ENCODE results near the gene PCDHGA4. TPM values are rescaled to one million over a fixed set of nuclear protein-coding genes. Genes with fewer than 3 reads are reported as not detected.
A peak's percentile ranks its signal among the peaks of the same experiment; 100 is the strongest.
"Not testable (repeated sequence)": the region's sequence is repeated elsewhere in the genome, so short reads cannot be mapped to it uniquely, and the experiment has no call there.

Gene PCDHGA4
- total and polyA plus RNA-seq, 11 donors = 2.5 to 13.7 (median 9.9) TPM

GRCh38 chr5:141373673-141374317 lies 19.0 kb downstream of the PCDHGA4 start, which contains the start of gene PCDHGA6:
Gene PCDHGA6 (plus strand): TSS chr5:141373891. CDS start chr5:141374084, 193 bp downstream.
- Histone ChIP-seq H3K27ac (no peak within 1 kb of the TSS), H3K9me3 (peaks cover 0 to 99% (median 64%) of the 10 kb centered on the region in 12 donors), H3K4me1 (peaks cover 0 to 31% (median 2%) of the 10 kb centered on the region in 12 donors), H3K27me3 (peaks cover 0 to 31% (median 0%) of the 10 kb centered on the region in 9 donors), H3K36me3 (peaks cover 0 to 36% (median 0%) of the 10 kb centered on the region in 9 donors), H3K4me3 (peak within 1 kb of the TSS in 10 of 12 donors; percentile 9 to 42 (median 31))
- intact Hi-C loops (cut with DNase I) = no loop called here
- ATAC-seq (no peak), DNase-seq (no peak)
- WGBS, 4 donors = 25 to 41% (median 30%) methylated on average over 25 to 27 of the region's 27 CpGs
- TF ChIP-seq, protein P1, sequence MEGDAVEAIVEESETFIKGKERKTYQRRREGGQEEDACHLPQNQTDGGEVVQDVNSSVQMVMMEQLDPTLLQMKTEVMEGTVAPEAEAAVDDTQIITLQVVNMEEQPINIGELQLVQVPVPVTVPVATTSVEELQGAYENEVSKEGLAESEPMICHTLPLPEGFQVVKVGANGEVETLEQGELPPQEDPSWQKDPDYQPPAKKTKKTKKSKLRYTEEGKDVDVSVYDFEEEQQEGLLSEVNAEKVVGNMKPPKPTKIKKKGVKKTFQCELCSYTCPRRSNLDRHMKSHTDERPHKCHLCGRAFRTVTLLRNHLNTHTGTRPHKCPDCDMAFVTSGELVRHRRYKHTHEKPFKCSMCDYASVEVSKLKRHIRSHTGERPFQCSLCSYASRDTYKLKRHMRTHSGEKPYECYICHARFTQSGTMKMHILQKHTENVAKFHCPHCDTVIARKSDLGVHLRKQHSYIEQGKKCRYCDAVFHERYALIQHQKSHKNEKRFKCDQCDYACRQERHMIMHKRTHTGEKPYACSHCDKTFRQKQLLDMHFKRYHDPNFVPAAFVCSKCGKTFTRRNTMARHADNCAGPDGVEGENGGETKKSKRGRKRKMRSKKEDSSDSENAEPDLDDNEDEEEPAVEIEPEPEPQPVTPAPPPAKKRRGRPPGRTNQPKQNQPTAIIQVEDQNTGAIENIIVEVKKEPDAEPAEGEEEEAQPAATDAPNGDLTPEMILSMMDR (IDR thresholded peaks at IDR 0.05) = peak in 11 of 12 donors; percentile 19 to 50 (median 41)
- no peak for TF ChIP-seq POLR2A (IDR thresholded peaks at IDR 0.05)

- ATAC-seq (peak in 2 of 4 donors; percentile 65 to 68), DNase-seq (peak in 1 of 5 donors; percentile 55)
- Histone ChIP-seq H3K27ac (no peak overlapping the region), H3K27me3 (peaks cover 0 to 29% (median 0%) of the 10 kb centered on the region in 9 donors), H3K36me3 (peaks cover 0 to 36% (median 0%) of the 10 kb centered on the region in 9 donors), H3K4me3 (no peak overlapping the region), H3K9me3 (peaks cover 0 to 99% (median 64%) of the 10 kb centered on the region in 12 donors), H3K4me1 (peaks cover 0 to 29% (median 0%) of the 10 kb centered on the region in 12 donors)
- TF ChIP-seq, protein P1 (IDR thresholded peaks at IDR 0.05) = no peak
- TF ChIP-seq POLR2A (IDR thresholded peaks at IDR 0.05) = no peak
- intact Hi-C loops (cut with DNase I) = no loop called here
- WGBS, 4 donors = 51 to 63% (median 56%) methylated on average over 14 of the region's 14 CpGs
Measured at GRCh38 chr5:141374627-141375026, 19.8 kb downstream of the PCDHGA4 start.

- peaks cover 0 to 99% (median 64%) of the 10 kb centered on the region in 12 donors for H3K9me3 ChIP-seq
- DNase-seq; H3K4me3 ChIP-seq; intact Hi-C loops (cut with DNase I); H3K27ac ChIP-seq; ATAC-seq: not testable (repeated sequence)
- 56 to 92% (median 61%) methylated on average over 12 to 43 of the region's 48 CpGs for WGBS, 4 donors
- peaks cover 0 to 36% (median 0%) of the 10 kb centered on the region in 9 donors for H3K36me3 ChIP-seq
- peaks cover 0 to 23% (median 0%) of the 10 kb centered on the region in 9 donors for H3K27me3 ChIP-seq
- TF ChIP-seq, protein P1 (IDR thresholded peaks at IDR 0.05) = peak in 1 of 12 donors; percentile 9
- peaks cover 0 to 23% (median 0%) of the 10 kb centered on the region in 12 donors for H3K4me1 ChIP-seq
Measured at GRCh38 chr5:141375444-141376155, 20.8 kb downstream of the PCDHGA4 start.
